ENCODE data around the gene CFAP74.

DNA sequence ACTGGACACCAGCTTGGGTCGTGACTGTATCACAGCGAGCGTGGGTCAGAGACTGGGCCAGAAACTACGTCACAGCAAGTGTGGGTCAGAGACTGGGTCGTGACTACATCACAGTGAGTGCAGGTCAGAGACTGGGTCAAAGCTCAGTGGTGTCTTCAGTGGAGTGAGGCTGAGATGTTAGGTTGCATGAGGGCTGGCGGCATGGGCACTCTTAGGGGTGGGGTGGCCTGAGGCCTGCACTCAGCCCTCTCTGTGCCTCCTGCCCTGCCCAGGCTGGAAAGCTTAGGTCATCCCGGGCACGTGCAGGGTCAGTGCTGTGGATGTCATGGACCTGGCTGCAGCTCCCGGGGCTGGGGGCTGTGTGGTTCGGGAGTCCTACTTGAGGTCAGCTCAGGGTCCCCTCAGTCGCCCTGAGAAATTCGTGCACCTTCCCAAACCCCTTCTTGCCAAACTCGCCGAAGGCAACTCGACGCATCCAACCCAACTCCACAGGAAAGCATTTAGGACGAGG lies 19.0 kb downstream of the CFAP74 start:
- no peak for TF ChIP-seq CTCF (IDR thresholded peaks at IDR 0.05)
- TF ChIP-seq POLR2A (IDR thresholded peaks at IDR 0.05), result no peak
